Tibial nerve (tissue), 4 donors: ENCODE data around the gene TMEM218.

Experiments used
- CTCF ChIP-seq, 5 experiments: fragments of 200-600 bp in 3 of 5; fragments of 450-650 bp in 2 of 5; sonication (generic) in 3 of 5; IDR thresholded peaks; one replicate each; pipeline ENCODE4 v1.5.1; 2016 to 2019; ENCODE audit warnings: antibody characterized with exemption in 5 of 5, mild to moderate bottlenecking in 3 of 5, moderate library complexity in 2 of 5
- EP300 ChIP-seq, 2 donors: sonication (generic); formaldehyde crosslinking; IDR thresholded peaks; one replicate each; pipeline ENCODE4 v1.6.1; 2017; ENCODE audit warnings: antibody characterized with exemption in 2 of 2, mild to moderate bottlenecking in 1 of 2
- POLR2A ChIP-seq, 2 donors: fragments of 450-650 bp; IDR thresholded peaks; one replicate each; pipeline ENCODE4 v1.6.1; 2017; ENCODE audit warnings: antibody characterized with exemption in 2 of 2, mild to moderate bottlenecking in 2 of 2, moderate library complexity in 2 of 2

- no peak for TF ChIP-seq CTCF (IDR thresholded peaks at IDR 0.05)
- no peak for TF ChIP-seq EP300 (IDR thresholded peaks at IDR 0.05)
- no peak for TF ChIP-seq POLR2A (IDR thresholded peaks at IDR 0.05)
Measured at GRCh38 chr11:125148743-125149142, 37.3 kb upstream of the TMEM218 start.
